ENCODE data around the gene PLA2G2D. TPM values are rescaled to one million over a fixed set of nuclear protein-coding genes. Genes with fewer than 3 reads are reported as not detected.

The PLA2G2D gene
- total and polyA plus RNA-seq, 2 of the 13 experiments (the other 11 are each of a cell fraction or from before 2014, with no cell fraction given), result not detected

DNA sequence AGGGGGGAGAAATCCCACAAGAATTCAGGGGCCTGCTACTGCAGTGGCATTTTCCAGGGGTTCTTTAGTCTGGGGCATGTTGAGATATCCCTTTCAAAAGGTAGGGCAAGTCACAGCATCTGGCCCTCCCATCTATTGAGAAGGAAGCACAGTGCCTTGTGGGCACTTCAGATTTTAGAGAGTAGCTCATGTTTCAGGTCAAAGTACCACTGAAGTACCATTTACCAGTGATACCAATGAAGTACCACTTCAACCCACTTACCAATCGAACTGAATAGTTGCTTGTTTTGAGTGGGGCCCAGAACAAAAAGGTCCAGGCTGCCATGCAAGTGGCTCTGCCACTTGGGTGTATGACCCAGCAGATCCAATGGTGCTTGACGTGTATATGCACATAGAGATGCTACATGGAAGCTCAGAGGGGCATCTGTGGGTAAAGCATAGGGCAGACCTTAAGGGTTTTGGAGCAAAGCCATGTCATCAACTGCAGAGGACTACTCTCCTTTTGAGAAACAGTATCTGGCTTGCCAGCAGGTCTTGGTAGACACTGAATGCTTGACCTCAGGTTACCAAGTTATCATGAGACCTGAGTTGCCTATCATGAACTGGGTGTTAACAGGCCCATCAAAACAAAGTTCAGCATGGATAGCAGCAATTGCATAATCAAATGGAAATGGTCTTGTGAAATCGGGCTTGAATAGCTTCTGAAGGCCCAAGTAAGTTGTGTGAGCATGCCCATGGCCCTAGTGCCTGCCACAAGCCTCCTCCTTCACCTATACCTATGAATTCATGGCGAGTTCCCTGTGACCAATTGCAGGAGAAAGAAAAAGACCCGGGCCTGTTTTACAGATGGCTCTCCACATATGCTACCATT lies 23.5 kb downstream of the PLA2G2D start:
- in situ Hi-C loops (cut with HindIII; ENCODE audit: extremely low pct_ligation_motif_present, low pct_unique_long_range_greater_than_20kb), result no loop called here
- no peak overlapping the region for H2AFZ ChIP-seq (ENCODE audit: low read length)
- H3K4me1 ChIP-seq (ENCODE audit: insufficient read depth, low read length), result no peaks in the 10 kb centered on the region
- H3K27ac ChIP-seq (ENCODE audit: extremely low read length, insufficient read depth, low read length), result no peak overlapping the region
- FAIRE-seq, result no peak
- no peak overlapping the region for H3K4me3 ChIP-seq (replicated peaks in 1 of 3; ENCODE audit: insufficient read depth in 1 of 3, low read depth in 2 of 3, low read length in 3 of 3)
- ChIA-PET CTCF (ENCODE audit: low intra/inter-chr PET ratio, low total read pairs) (no interaction called here), POLR2A (no interaction called here)
- no peaks in the 10 kb centered on the region for H3K36me3 ChIP-seq (replicated peaks in 1 of 2; ENCODE audit: control insufficient read depth in 1 of 2, insufficient read depth in 2 of 2, low read length in 2 of 2)
- BruUV-seq (replicated peaks), result no TSS peak
- no peak overlapping the region for H3K9ac ChIP-seq (ENCODE audit: insufficient read depth, low read depth, low read length)
- WGBS (ENCODE audit: low lambda C conversion rate), result 0% methylated on average over 5 of the region's 5 CpGs
- no peaks in the 10 kb centered on the region for H4K20me1 ChIP-seq (ENCODE audit: insufficient read depth, low read length)
- TF ChIP-seq GPN1 (CRISPR knock-in tag; IDR thresholded peaks at IDR 0.05; ENCODE audit: borderline replicate concordance), result no peak
- TF ChIP-seq ZBTB2 (CRISPR knock-in tag; IDR thresholded peaks at IDR 0.05; ENCODE audit: low read depth), result no peak
- TF ChIP-seq CBFB (CRISPR knock-in tag; IDR thresholded peaks at IDR 0.05), result no peak
- TF ChIP-seq CEBPB (IDR thresholded peaks at IDR 0.05; ENCODE audit: borderline replicate concordance, low read depth, low read length), result peak; percentile 28; the same call in 1 of the 2 replicates
- no peak for TF ChIP-seq ZNF749 (CRISPR knock-in tag; IDR thresholded peaks at IDR 0.05; ENCODE audit: borderline replicate concordance)
- no peak for TF ChIP-seq ZNF484 (CRISPR knock-in tag; IDR thresholded peaks at IDR 0.05; ENCODE audit: borderline replicate concordance, low read depth)
- H3K4me2 ChIP-seq (ENCODE audit: low read depth, low read length), result no peak overlapping the region
- no peak for DNase-seq (ENCODE audit: low spot score)
- ATAC-seq, result no peak
- H3K27me3 ChIP-seq (ENCODE audit: control insufficient read depth in 1 of 2, insufficient read depth in 2 of 2, low read length in 2 of 2), result peaks cover 0 to 16% of the 10 kb centered on the region in 2 experiments; a peak in 2 of 5 replicates
- no peaks in the 10 kb centered on the region for H3K79me2 ChIP-seq (ENCODE audit: insufficient read depth, low read length)
- intact Hi-C loops (cut with micrococcal nuclease; ENCODE audit: unreplicated experiment), result no loop called here
- H3K9me3 ChIP-seq (ENCODE audit: low read length), result peaks cover 18% of the 10 kb centered on the region
